ENCODE data around the gene KCNJ1. TPM values are rescaled to one million over a fixed set of nuclear protein-coding genes. Genes with fewer than 3 reads are reported as not detected.

The KCNJ1 gene
- total RNA-seq, 2 experiments from 2014 or later: not detected

Other genes with a start within 250 kb of the KCNJ1 start
- 10 to 100 TPM; 37.5 to 38.9 TPM for gene FLI1, start 173.2 kb downstream of the KCNJ1 start, total RNA-seq
- not detected for gene KCNJ5, start 24.1 kb upstream of the KCNJ1 start, total RNA-seq
- gene TP53AIP1, start 75.6 kb upstream of the KCNJ1 start, total RNA-seq: not detected